ENCODE results near the gene EEF2KMT. TPM values are rescaled to one million over a fixed set of nuclear protein-coding genes. Genes with fewer than 3 reads are reported as not detected.

The EEF2KMT gene, protein sequence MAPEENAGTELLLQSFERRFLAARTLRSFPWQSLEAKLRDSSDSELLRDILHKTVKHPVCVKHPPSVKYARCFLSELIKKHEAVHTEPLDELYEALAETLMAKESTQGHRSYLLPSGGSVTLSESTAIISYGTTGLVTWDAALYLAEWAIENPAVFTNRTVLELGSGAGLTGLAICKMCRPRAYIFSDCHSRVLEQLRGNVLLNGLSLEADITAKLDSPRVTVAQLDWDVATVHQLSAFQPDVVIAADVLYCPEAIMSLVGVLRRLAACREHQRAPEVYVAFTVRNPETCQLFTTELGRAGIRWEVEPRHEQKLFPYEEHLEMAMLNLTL
- total RNA-seq (2022; extraction: Qiagen RNA extraction) = 20.6 to 28.6 TPM (median 26.9 TPM) in 5 replicates

GRCh38 chr16:5097470-5098220 is at the start of gene EEF2KMT:
TSS of gene EEF2KMT (minus strand) at chr16:5097795. CDS start at chr16:5097739, 56 bp downstream.

DNA sequence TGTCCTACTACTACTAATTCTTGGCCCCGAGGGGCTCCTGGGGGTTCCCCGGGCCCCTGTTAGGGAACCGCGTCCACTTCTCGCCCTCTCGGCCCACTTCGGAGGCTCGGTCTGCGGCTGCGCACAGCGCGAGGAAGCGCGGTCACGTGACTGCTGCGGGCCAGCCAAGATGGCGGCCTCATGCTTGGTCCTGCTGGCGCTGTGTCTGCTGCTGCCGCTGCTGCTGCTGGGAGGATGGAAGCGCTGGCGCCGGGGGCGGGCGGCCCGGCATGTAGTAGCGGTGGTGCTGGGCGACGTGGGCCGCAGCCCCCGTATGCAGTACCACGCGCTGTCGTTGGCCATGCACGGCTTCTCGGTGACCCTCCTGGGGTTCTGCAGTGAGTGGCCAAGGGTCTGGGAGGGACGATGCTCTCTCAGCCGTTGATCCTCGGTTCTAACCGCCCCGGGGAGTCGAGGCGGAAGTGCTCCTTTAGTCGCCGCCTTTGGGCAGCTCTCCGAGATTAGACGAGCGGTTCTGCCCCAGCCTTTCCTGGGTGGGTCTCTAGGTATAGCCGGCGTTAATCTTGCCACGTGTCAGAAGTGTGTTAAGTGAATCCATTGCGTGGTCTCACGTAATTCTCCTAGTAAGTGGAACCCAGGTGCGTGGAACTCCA is 25.8 kb downstream of the EEF2KMT start, which contains the start of gene ALG1:
TSS of gene ALG1 (plus strand) at position 163 of the 653 bp plus-strand sequence. CDS start at position 170, 7 bp downstream.

GRCh38 chr16:5065813-5066212 is 31.8 kb downstream of the EEF2KMT start, which contains the start of gene C16orf89:
TSS of gene C16orf89 (minus strand) at chr16:5065956. CDS start at chr16:5065908, 48 bp downstream.

Other genes starting within 250 kb of the EEF2KMT start
- gene PPL, start 160.6 kb downstream of the EEF2KMT start, total RNA-seq (2022; extraction: Qiagen RNA extraction) = 4.7 to 6.0 TPM (median 5.4 TPM) in 5 replicates
- gene SEC14L5, start 139.5 kb downstream of the EEF2KMT start, total RNA-seq (2022; extraction: Qiagen RNA extraction) = 0.01 to 0.03 TPM (median 0.03 TPM) in 5 replicates
- 14.3 to 18.5 TPM (median 17.9 TPM) in 5 replicates for gene NAGPA, start 63.9 kb downstream of the EEF2KMT start, total RNA-seq (2022; extraction: Qiagen RNA extraction)
- gene C16orf89, start 31.8 kb downstream of the EEF2KMT start, total RNA-seq (2022; extraction: Qiagen RNA extraction) = 0.18 TPM in 1 of 5 replicates, not detected in the others
- 32.5 to 38.5 TPM (median 36.1 TPM) in 5 replicates for gene ALG1, start 26.0 kb downstream of the EEF2KMT start, total RNA-seq (2022; extraction: Qiagen RNA extraction)

All from A549 treated with AZD2906 at 1 μM for 4 hours (cell line).